SH-SY5Y (cell line): Measurements from ENCODE around the gene TBC1D13.

ENCODE experiments used
- GATA2 ChIP-seq: IDR thresholded peaks from 2 replicates; pipeline ENCODE4 v1.6.1; 2011; ENCODE audit warnings: mild to moderate bottlenecking, low read depth, low read length
- GATA3 ChIP-seq: IDR thresholded peaks from 2 replicates; pipeline ENCODE4 v1.6.1; 2011; ENCODE audit warnings: low read depth, mild to moderate bottlenecking, low read length, moderate library complexity

GRCh38 chr9:128800061-128800460 is 13.0 kb downstream of the TBC1D13 start:
- TF ChIP-seq GATA2, result no peak
- no peak for TF ChIP-seq GATA3
